ENCODE results near the gene UTP3.
"Not testable (repeated sequence)": the region's sequence is repeated elsewhere in the genome, so short reads cannot be mapped to it uniquely, and the experiment has no call there.

The UTP3 gene

GRCh38 chr4:70718811-70719604 is 30.7 kb downstream of the UTP3 start:
- no peak for DNase-seq

GRCh38 chr4:70721747-70722146 is 33.4 kb downstream of the UTP3 start, which contains the start of gene RUFY3:
Gene RUFY3 (plus strand): TSS chr4:70721964. CDS start chr4:70722574, 610 bp downstream.
- DNase-seq: peak; percentile 82

- peak; percentile 33 for DNase-seq
These were observed 34.0 kb downstream of the UTP3 start for GRCh38 chr4:70722199-70722791.

GRCh38 chr4:70724463-70724862 is 36.1 kb downstream of the UTP3 start:
- no peak for DNase-seq

- no peak for DNase-seq
These were observed 37.3 kb downstream of the UTP3 start for GRCh38 chr4:70725633-70726032.

GRCh38 chr4:70726515-70726914 is 38.2 kb downstream of the UTP3 start:
- DNase-seq: not testable (repeated sequence)

GRCh38 chr4:70728091-70728490 is 39.8 kb downstream of the UTP3 start:
- no peak for DNase-seq

- DNase-seq: not testable (repeated sequence)
These were observed 44.5 kb downstream of the UTP3 start for GRCh38 chr4:70732878-70733277.

GRCh38 chr4:70734168-70734954 is 46.0 kb downstream of the UTP3 start:
- no peak for DNase-seq

- DNase-seq: no peak
These were observed 46.6 kb downstream of the UTP3 start for GRCh38 chr4:70734971-70735370.

- not testable (repeated sequence) for DNase-seq
These were observed 47.6 kb downstream of the UTP3 start for GRCh38 chr4:70735915-70736314.

GRCh38 chr4:70737006-70737405 is 48.7 kb downstream of the UTP3 start:
- no peak for DNase-seq

GRCh38 chr4:70737409-70737808 is 49.1 kb downstream of the UTP3 start:
- DNase-seq: no peak

- DNase-seq: no peak
These were observed 51.4 kb downstream of the UTP3 start for GRCh38 chr4:70739496-70740337.

Data from NCI-H748 treated with DMSO at 0.1 percent for 48 hours (cell line).